Measurements from ENCODE around the gene HNF4A. TPM values are rescaled to one million over a fixed set of nuclear protein-coding genes. Genes with fewer than 3 reads are reported as not detected.
A peak's percentile ranks its signal among the peaks of the same experiment; 100 is the strongest.
"Not testable (repeated sequence)": the region's sequence is repeated elsewhere in the genome, so short reads cannot be mapped to it uniquely, and the experiment has no call there.

The HNF4A gene
- total RNA-seq, result not detected
- long read RNA-seq, result 0 reads

- DNase-seq, result no peak
- intact Hi-C loops (cut with DNase I), result no loop called here
- no peak for ATAC-seq
Observed at GRCh38 chr20:44355498-44356352, at the start of gene HNF4A. Gene HNF4A (plus strand): TSS chr20:44355699. CDS start chr20:44355805, 106 bp downstream.

DNA sequence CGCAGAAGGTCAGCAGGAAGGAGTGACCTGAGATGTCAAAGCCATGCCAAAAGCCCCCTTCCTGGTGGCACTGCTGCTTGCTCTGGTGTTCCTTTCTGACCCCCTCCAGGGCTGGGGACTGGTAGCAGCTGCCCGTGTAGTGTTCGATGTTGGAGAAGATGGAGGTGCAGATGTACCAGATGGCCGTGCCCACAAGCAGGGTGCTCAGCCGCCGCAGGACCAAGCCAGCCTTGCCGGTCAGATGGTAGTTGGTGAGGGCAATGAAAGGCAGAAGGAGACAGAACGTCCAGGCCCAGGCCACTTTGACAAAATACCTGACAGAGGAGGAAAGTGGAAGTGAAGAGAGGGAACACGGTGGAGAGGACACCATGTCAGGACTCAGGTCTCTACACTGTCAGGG, 48.6 kb upstream of the HNF4A start:
- intact Hi-C loops (cut with DNase I), result no loop called here
- ATAC-seq (no peak), DNase-seq (no peak)

DNA sequence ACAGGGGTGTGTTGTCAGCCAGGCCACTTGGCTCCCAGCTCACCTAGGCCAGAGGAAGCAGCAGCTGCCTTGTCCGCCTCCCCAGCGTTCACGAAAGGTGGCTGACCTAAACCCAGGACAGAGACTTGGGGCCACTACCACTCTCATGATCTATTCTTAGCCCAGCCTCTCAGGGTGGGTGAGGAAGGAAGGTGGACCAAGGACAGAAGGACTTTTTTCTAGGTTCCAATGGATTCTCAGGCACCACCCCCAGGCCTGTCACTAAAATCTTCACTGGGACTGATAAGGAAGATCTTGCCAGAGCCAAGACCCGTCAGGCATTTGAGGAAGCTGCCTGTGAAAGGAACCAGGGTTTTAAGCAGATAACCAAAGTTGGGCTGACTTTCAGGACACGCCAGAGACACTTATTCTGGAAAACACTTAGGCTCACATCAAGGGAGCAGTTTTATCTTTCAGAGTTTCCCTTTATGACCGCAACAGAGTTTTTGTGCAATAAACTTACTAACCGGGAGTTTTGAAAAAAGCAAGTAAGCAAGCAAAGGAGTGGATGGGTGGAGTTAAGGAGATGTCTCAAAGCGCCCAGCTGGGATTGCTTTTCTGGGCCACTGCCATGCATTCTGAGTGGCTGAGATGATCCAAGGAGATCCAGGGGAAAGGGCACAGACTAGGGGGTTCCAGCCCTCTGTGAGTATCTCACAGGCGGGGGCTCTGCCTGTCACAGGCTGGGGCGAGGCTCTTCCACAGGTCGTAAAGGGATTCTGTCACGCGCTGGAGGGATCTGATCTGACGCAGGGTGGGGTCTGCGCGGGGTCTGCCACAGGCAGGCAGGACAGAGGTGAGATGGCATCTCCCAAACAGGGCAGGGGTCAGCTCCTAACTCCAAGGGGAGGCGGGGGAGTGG, 45.5 kb upstream of the HNF4A start:
- intact Hi-C loops (cut with DNase I), result loop anchor here (5.0 to 10.0 kb wide), 2 partner anchors 75 to 93 kb away; no protein-coding TSS in a partner anchor
- DNase-seq, result peak; percentile 46
- ATAC-seq, result peak; percentile 62 to 64

- DNase-seq (peak; percentile 99), ATAC-seq (peak; percentile 91 to 93)
- intact Hi-C loops (cut with DNase I), result loop anchor here (1.0 to 10.0 kb wide), 3 partner anchors 74 to 94 kb away; no protein-coding TSS in a partner anchor
Observed at GRCh38 chr20:44310664-44311639, 44.5 kb upstream of the HNF4A start, which contains the start of gene FITM2. Gene FITM2 (minus strand): TSS chr20:44311202. CDS start chr20:44311148, 54 bp downstream.

- ATAC-seq (no peak), DNase-seq (no peak)
- intact Hi-C loops (cut with DNase I), result loop anchor here (5.0 to 10.0 kb wide), 2 partner anchors 70 to 98 kb away; no protein-coding TSS in a partner anchor
Observed at GRCh38 chr20:44314870-44315269, 40.6 kb upstream of the HNF4A start.

DNA sequence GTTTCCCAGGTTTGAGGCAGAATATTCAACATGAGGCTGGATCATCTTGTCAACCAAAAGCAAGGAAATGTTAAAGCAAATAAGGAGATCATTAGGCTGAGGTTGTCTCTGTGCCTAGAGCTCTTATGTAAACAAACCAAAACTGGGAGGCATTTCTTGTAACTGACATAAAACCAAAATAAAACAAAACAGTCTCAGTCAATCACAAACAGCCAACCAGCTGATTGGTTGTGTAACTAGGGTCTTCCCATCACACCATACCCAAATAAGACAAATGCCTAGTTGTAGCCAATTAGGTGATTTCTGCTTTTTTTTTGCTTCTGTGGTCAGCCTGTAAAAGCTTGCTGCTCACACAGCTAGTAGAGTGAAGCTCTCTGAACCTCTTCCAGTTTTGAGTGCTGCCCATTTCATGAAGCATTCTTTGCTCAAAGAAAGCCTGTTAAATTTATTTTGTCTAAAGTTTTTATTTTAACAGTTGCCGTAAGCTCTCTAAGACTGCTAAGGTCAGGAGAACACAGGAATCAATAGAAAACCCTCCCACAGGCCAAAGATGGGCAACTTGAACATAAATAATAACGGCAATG, 35.6 kb upstream of the HNF4A start:
- DNase-seq, result no peak
- no peak for ATAC-seq
- intact Hi-C loops (cut with DNase I), result loop anchor here in 1 of 2 donors (10.0 kb wide), 1 partner anchor 65 kb away; no protein-coding TSS in a partner anchor

- DNase-seq, result no peak
- no peak for ATAC-seq
- intact Hi-C loops (cut with DNase I), result no loop called here
Observed at GRCh38 chr20:44324343-44324742, 31.2 kb upstream of the HNF4A start.

DNA sequence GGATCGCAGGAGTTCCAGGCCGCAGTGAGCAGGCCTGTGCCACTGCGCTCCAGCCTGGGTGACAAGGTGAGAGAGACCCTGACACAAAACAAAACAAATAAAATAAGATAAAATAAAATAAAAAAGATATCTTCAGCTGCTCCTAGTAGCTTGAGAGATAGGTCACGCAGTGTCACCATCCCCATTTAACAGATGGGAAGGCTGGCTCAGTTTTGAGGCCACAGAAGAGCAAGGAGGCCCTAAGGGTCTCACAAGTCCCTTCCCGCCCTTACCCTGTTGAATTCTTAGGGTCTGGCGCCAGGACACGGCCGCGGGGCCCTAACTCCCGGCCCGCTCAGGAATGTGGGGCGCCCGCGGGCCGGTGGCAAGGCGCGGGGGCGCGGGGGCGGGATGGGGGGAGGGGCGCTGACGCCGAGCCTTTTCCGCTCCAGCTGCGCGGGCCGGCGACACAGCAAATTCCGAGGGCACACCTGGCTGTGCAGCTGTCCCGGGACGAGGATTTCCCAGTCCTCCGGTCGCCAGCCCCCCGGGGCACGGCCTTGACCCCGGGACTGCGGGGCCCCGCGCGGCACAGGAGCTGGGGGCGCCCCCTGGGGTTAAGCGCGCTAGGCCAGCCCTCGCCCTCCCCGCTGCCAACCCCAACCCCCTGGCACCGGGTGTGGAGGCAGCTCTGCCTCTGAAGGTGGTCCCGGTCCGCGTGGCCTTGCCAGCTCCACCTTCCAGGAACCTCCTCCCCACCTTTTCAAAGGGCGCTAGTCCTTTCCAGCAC, 28.9 kb upstream of the HNF4A start:
- intact Hi-C loops (cut with DNase I), result no loop called here
- ATAC-seq (no peak), DNase-seq (no peak)

DNA sequence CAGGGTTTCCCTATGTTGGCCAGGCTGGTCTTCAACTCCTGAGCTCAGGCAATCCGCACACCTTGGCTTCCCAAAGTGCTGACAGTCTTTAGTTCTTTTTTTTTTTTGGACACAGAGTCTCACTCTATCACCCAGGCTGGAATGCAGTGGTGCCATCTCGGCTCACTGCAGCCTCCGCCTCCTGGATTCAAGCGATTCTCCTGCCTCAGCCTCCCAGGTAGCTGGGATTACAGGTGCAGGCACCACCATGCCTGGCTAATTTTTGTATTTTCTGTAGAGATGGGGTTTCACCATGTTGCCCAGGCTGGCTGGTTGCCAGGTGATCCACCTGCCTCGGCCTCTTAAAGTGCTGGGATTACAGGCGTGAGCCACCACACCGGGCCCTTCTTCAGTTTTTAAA, 27.8 kb upstream of the HNF4A start:
- intact Hi-C loops (cut with DNase I); DNase-seq; ATAC-seq: not testable (repeated sequence)

GRCh38 chr20:44328428-44328827, 27.1 kb upstream of the HNF4A start:
- DNase-seq, result no peak
- intact Hi-C loops (cut with DNase I), result no loop called here
- ATAC-seq, result no peak

- DNase-seq, result no peak
- intact Hi-C loops (cut with DNase I), result no loop called here
- no peak for ATAC-seq
Observed at GRCh38 chr20:44331201-44331600, 24.3 kb upstream of the HNF4A start.

DNA sequence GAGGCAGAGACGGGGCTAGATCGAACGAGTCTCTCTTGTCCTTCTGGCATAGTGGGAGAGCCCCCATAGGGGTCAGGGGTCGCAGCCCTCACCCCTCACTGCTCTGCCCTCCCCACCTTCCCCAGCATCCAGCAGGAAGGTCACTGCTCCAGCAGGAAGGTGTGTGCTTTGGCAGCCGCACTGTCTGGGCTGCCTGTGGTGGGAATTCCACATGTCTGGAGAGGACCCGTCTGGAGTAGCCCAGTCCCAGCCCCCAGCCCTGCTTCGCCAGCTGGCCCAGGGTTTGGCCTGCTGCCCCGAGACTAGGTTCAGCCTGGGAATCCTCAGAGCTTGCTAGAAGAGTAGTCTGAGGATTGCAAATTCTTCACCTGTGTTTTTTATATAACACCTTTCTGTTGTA, 21.2 kb upstream of the HNF4A start:
- peak in 1 of 2 donors; percentile 19 for ATAC-seq
- intact Hi-C loops (cut with DNase I), result no loop called here
- no peak for DNase-seq

GRCh38 chr20:44334709-44335108, 20.8 kb upstream of the HNF4A start:
- ATAC-seq (no peak), DNase-seq (no peak)
- intact Hi-C loops (cut with DNase I), result no loop called here

DNA sequence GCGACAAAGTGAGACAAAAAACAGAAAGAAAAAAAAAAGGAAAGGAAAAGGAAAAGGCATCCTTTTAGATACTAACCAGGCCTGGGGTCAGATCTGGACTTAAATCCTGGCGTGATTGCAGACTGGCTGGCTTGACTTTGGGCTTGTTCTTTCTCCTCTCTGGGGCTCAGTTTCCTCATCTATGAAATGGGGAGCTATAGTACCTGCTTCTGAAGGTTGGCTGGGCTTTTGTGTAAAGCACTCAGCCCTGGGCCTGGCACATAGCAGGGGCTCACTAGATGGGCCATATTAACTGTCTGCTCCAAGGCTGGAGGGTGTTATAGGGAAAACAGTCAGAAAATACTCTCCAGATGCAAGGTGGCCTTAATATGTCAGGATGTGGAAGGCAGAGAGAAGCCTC, 19.8 kb upstream of the HNF4A start:
- intact Hi-C loops (cut with DNase I), result no loop called here
- DNase-seq (no peak), ATAC-seq (no peak)

- DNase-seq, result no peak
- ATAC-seq, result no peak
- intact Hi-C loops (cut with DNase I), result no loop called here
Observed at GRCh38 chr20:44336086-44336485, 19.4 kb upstream of the HNF4A start.

- intact Hi-C loops (cut with DNase I), result no loop called here
- DNase-seq (no peak), ATAC-seq (no peak)
Observed at GRCh38 chr20:44336725-44337380, 18.6 kb upstream of the HNF4A start, which contains the start of gene R3HDML. Gene R3HDML (plus strand): TSS chr20:44337043. CDS start chr20:44337158, 115 bp downstream.

DNA sequence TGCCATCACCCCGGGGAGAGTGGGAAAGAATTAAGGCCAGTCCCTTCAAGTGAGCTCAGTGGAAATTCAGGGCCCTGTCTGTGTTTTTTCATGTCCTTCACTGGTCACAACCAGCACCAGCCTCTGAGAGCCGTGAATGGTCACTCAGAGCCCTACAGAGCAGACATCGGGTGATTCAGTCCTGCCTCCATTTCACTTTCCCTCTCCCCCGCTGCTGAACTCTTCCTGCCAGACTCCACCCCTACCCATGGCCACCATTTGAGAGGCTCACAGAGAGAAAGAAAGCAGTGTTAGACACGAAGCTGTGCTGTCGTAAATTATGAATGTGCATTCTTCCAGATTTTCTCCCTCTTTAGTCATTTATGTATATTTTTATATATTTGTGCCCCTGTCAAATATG, 13.3 kb upstream of the HNF4A start:
- no peak for ATAC-seq
- intact Hi-C loops (cut with DNase I), result no loop called here
- no peak for DNase-seq
